NK-92 (cell line): ENCODE measurements around the gene SNCAIP.
"Not testable (repeated sequence)": the region's sequence is repeated elsewhere in the genome, so short reads cannot be mapped to it uniquely, and the experiment has no call there.

Source experiments
- DNase-seq: peaks from one replicate; lab custom pipeline; 2025; ENCODE audit not compliant: unreplicated experiment; lab: John Stamatoyannopoulos, UW

SNCAIP gene

DNA sequence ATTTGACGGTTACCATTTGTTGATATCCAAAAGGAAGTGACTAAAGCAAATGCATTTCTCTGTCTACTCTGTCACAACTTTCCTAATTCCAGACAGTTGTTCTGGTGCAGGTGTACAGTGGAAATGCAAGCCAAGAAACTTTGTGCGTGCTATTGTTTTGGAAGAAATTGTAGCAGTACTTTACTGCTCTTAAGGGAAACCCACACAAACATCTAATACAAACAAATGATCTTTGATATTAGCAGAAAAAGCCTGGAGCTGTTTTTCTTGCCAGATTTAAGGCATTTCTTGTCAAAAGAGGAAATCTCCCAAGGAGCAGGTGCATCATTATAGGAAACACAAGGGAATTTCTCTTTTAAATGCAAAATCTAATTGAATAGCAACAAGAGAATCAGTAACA, 2.0 kb downstream of the SNCAIP start:
- DNase-seq = no peak

DNA sequence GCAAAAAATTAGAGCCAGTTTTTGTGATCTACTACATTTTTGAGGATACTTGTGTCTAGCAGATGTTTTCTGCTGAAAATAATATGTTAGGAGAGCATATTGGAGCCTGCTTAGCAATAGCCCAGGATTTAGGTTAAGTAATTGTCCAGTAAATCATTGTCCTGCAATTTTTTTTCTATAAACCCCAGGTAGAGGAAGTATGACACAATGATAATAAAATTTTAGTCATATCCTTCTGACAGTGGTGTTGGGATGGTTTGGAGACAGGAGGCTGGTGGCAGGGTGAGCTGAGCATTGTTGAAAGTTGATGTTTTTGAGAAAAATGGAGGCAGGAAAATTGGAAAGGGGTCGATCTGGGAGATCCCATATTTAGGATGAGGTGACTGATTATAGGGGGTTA, 3.5 kb downstream of the SNCAIP start:
- no peak for DNase-seq

DNA sequence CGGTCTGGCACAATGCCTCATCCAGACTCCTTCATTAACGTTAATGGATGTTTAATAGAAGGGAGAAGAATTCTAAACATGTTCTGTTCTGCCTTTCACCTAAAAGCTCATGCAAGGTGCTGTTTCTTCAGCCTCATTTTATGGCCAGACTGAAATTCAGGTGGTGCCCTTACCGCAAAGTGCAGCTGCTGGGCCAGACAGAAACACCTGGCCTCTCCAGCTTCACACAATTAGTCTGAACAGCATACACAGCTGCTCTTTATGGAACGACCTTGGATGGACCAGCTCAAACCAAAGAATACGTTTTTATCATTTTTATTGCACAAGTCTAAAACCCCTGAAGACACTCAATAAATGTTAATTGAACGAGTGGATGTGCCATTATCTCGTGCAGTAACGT, 4.6 kb downstream of the SNCAIP start:
- no peak for DNase-seq

DNA sequence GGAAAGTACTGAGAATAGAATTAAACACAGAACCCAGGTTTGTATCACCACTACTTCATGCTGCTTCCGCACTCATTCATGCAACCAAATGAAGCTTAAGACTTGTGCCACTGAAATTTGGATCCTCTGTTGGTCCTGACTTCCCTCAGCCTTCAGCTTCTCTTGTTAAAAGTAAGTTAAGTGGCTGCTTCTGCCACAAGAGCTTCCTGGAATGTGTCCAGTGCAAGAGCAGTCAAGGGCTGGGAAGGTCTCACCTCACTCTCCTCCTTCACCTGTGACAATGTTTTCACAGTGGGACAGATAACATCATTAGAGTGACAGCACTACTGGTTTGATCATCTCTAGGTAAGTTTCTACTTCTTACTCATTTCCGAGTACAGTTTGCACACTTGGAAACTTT, 7.9 kb downstream of the SNCAIP start:
- DNase-seq = no peak

DNA sequence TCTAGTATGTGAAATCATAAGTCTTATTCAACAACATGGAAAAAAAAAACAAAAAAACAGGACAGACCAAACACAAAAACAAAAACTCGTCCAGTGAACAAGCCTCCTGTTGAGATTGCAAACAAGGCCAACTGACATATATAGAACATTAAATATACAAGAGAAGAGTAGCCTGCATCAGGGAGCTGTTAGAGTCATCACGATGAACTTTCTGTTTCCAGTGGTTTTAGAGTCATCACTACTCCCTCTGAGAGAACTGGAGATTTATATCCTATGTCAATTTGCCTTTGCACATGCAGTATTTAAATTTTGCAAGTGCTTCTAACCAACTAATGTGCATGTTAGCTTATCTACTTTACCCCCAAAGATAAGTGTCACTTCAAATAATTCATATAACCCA, 9.9 kb downstream of the SNCAIP start:
- DNase-seq = no peak

DNA sequence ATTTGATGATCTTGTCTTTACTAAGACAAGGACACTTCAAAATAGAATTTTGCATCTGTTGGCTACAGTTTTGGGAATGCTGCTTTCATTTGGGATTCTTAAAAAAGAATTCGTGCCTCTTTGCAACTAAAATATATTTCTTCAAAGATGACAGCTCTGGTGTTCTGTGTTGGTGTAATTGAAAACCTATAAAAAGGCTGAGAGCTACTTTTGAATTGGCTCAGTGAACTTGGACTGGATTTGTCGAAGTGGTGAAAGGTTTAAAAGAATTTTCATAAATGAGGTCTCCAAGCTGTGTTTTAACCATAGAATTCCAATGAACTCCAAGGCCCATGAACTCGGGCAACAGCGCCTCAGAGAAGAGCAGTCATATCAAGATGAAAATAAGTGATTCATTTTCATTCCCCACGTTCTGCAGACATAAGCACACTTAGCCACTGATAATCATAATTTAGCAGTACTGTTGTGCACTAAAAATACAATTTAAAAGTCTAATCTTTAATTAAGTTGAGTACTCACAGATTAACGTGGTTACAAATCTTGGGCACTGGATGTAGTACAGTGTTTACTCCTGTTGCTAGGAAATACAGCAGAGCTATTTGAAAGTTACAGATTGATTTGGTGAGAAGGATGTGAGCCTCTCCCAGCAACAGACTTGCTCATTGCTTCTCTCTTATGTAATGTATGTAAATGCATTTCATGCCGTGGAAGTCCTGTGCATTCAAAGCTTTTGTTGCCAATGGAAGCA, 10.9 kb downstream of the SNCAIP start:
- no peak for DNase-seq

DNA sequence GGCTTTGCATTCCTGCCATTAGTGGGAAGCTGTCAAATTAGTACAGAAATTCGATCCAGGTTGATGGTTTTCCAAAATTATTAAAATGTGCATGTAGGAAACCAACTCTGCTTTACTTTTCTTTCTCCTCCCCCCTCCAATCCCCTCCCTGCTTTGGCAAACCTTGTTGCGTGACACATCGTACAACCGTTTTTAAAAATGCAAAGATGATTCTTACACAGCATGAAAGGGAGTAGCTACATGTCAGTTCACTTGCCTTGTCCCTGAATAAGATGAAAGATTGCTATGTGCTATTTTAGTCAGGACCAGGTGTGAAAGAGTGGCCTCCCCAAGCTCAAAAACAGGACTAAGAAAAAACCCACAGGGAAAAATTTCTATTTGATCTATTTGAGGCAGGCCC, 11.7 kb downstream of the SNCAIP start:
- DNase-seq = no peak

DNA sequence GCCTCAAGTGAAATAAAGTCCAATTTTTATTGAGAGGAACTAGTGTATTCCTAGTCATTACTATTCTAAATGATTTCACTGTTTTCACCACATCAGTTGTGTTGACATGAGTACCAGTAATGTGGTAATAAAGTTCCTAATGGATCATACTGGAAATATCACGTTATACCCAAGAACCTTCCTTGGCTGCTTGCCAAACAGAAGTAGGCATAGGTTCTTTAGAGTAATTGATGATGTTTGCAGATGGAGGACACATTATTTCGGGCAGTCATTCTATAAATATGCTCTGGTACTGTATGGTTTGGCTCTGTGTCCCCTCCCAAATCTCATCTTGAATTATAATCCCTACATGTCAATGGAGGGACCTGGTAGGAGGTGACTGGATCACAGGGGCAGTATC, 15.1 kb downstream of the SNCAIP start:
- no peak for DNase-seq

DNA sequence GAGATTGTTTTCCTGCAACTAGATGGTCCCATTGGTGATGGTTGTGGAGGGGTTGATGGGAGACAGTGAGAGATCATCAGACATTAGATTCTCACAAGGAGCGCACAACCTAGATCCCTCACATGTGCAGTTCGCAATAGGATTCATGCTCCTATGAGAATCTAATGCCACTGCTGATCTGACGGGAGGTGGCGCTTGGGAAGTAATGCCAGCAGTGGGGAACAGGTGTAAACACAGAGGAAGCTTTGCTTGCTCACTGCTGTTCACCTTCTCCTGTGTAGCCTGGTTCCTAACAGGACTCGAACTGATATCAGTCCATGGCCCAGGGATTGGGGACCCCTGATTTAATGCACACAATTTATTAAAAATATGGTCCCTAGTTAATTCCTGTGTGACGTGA, 18.8 kb downstream of the SNCAIP start:
- DNase-seq = no peak

DNA sequence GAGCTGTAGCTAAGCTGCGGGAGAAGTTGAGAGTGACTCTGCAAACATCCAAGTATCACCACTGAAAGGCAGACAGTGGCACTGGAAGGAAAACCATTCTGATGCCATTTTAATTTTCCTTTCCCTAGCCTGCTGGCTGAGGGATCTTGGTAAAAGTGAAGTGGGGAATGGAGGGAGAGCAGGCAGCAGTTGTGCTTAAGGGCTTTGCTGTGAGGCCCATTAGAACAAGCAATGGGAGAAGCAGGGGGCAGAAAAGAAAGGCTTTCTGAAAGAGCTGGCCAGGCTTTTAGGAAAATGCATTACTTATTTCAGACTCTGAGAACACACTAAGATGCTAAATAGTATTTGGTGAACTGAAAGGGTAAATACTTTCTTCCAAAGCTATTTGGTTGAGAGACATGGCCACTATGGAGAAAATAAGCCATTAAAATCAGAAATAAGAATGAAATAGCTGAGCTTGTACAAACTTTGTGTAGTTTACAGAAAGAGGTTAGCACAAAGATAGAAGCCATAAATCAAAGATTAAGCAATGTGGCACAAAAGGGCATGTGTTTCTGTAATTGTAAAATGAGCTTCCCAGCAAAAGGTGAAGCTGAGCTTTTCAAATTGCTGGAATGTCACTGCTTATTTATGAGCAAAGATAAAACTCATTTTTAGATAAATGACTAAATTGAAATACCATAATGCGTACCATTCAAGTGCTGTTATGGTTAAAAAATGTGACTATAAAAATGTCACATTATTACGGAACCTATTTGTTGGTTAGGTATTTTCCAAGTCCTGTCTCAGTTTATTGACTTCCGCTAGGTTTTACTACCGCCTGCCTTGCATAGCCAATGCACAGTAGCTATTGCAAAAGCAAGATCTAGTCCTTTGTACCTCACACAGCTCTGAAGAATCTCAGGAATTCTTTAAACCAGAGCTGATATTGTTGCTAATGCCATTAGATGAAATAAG, 20.8 kb downstream of the SNCAIP start:
- DNase-seq = no peak

DNA sequence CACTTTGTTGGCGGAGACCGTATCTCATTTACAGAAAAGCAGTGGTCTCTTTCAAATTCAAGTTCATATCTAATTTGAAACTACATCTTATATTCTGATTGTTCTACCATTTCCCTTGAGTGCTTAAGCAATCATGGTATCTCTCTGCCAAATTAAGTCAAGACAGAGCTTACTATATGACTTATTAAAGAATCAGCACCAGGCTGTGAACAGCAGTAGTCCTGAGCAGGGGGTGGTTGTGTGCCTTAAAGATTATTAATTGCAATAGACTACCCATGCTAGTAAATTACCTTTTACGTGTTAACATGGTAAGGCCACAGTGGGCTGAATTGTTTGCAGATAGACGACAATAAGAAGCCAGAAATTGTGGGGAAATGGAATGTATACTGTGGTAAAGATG, 21.5 kb downstream of the SNCAIP start:
- no peak for DNase-seq

DNA sequence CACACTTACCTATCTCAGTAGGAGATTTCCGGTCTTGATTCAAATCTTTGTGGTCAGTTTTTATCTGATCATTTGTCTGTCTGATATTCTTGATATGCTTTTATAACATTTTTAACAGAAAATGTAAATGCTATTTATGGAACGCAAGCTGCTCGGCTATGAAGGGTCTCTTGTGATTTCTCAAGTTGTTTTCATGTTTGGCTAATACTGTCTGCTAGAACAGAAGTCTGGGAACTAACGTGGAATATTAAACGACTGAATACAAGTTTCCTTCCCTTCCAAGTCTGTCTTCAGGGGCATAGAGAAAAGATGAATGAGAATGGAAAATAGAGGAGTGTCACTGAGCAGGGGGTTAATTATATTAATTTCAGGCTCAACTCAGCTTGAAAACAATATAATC, 27.6 kb downstream of the SNCAIP start:
- no peak for DNase-seq

DNA sequence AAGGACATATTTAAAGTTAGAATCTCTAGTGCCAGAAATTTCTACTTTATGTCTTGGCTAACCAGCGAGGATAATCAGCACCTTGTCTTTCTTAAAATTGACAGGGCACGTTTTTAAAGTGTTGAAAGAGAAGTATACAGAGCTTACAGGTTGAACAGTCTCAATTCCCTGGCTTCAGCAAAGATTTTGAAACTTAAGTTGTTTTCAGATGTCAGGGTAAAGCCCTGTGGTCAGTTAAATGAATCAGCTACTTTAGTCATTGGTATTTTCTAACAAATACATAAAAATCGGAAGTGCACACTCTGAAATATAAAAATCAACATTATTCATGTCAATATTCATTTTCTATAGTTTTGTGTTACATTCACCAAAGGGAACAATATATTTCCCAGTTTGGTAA, 29.1 kb downstream of the SNCAIP start:
- no peak for DNase-seq

DNA sequence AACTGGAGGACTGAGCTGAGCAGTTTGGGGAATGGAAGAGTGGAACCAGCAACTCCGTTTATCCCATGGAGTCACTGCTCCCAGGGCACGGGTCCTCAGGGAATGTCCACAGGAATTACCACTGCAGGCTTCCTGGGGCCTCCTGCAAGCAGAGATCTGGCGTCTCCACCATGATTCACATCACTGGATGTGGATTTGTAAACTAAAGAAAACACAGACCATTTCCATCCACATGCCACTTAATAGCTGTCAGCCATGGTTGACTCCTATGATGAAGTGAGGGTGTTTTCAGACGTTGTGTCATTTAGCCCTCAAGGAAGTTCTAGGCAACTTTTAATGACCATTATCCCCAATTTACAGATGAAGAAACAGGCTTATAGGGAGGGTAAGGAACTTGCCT, 30.2 kb downstream of the SNCAIP start:
- DNase-seq = no peak

DNA sequence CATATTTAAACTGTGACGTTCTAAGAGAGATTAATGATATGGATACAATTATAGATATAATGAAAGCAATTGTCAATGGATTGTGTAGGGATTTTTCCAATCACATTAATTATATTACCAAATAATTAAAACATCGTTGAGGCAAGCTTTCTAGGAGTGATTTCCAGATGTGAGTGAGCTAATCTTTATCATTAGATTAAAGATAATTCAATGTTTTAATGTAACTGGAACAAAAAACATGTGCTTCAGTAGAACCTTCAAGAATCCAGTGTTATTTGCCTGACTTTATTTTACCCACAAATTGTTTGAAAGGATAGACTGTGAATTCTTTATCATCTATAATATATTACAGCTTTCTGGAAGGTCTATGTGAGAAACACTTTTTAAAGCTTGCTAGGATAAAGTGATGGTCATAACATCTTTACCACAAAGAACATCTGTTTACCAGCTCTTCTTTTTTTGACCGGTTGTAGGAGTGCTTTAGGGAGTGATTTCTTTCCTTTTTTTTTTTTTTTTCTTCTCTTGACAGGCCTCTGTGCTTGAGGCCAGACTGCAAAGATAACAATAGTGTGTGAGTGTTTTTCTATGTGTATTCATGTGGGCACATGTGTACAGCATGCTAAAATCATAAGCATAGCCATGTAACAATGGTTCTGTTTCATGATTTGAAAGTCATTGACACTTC, 35.0 kb downstream of the SNCAIP start:
- DNase-seq = no peak

DNA sequence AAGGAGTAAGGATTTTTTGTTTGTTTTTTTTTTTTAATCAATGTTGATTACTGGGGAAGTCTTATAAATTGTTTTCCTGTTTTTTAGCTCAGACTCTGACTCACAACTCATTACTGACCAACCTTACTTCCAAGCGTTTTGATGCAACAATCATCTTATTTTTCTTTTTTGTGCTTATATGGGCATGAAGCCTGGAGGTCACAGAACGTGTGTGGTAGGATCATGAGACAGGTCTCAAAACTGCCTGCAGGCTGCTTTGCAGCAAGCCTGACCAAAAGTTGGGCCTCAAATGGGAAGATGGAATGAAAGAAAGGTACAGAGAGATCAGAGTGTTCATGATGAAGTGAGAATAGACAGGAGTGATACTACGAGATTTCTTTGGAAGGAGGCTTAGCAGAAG, 38.5 kb downstream of the SNCAIP start:
- no peak for DNase-seq

DNA sequence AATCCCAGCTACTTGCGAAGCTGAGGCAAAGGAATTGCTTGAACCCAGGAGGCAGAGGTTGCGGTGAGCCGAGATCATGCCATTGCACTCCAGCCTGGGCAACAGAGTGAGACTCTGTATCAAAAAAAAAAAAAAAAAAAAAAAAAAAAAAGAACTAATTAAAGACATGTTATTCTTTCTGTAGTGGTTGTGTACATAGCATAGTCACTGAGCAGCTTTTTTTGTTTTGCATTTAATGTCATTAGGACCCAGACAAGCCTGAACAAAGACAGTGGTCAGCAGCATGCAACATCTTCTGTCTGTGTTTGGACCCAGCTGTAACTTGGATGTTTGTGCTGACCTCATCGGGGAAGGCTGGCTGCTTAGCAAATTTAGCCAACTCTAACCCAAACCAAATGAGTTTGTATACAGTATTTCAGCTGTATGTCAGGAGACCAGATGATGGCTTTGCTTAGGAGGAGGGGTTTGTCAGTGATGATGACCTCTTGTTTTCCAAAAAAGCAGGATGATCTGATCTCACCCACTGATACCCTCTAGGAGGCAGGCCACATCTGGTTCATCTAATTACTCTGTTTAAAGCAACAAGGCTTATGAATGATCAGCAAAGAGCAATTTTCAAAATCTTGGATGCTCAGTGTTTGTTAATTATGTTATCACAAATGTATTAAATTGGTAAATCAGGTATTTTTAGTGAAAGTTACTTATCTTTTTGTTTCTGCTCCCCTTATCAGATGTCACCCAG, 39.5 kb downstream of the SNCAIP start:
- DNase-seq = no peak

DNA sequence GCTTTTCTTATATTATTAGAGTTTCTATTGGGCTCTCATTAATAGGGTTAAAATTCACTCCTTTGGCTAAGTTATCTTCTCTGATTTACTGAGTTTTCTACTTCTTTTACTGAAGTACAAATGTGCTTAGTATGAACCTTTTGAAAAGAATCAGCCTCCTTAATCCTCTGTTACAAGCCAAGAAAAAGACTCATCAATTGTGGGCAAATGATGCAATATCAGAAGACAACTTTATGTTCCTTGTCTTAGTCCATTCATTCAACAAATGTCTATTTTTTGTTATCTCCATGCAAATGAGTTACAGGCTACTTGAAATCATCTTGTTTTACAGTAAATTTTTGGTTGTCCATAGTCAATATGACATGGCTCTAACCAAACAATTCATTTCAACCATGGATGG, 40.3 kb downstream of the SNCAIP start:
- DNase-seq = no peak

DNA sequence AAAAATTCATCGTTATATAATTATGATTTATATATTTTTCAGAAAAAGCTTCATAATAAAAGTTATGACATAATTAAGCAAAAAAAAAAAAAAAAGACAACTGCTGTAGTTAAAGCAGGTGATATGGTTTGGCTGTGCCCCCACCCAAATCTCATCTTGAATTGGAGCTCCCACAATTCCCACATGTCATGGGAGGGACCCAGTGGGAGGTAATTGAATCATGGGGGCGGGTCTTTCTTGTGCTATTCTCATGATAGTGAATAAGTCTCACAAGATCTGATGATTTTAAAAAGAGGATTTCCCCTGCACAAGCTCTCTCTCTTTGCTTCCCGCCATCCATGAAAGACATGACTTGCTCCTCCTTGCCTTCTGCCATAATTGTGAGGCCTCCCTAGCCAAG, 41.3 kb downstream of the SNCAIP start:
- not testable (repeated sequence) for DNase-seq

DNA sequence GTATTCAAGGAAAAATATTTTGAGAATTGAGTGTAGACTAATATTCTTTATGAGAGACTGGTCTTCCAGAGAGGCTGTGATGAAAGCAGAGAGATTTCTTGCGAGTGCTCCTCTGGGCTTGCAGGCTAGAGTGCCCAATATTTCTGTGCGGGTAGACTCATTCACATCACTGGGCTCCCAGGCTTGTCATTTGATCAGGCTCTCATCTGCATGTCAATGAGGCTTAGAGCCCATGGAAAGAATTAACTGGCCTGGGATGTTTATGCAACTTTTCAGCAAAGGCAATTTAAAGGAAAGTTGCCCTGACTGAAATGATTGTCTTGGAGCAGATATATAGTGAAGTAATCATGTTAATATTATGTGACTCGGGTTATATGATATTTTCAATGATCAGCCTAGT, 42.3 kb downstream of the SNCAIP start:
- DNase-seq = no peak

DNA sequence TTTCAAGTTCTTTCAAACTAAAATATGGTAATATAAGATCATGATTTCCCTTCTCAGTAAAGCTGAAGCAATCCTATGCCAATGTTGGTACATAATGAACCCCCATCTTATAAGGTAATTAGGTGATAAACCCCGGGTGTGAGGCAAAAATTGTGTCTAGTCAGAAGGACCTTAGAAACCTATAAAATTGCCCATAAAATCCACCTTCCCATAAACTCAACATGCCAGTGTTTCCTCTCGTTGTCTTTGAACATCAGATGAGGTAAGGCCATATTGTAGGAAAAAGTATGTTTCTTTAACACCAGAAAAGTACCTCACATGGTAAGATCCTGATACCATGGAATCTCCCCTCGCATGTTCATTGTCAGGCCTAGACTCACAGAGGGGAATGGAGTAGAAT, 43.3 kb downstream of the SNCAIP start:
- no peak for DNase-seq
